K562 (cell line): Measurements from ENCODE around the gene EIF4E3. TPM values are rescaled to one million over a fixed set of nuclear protein-coding genes. Genes with fewer than 3 reads are reported as not detected.

Experiments
- ATAC-seq: fragments of 200-7000 bp; cut with Tn5 transposase; 3 replicates; pipeline ENCODE4 v1.9.1; 2020; ENCODE audit warnings: moderate library complexity
- BruUV-seq: library from RNA; stranded (reverse); fragments of 400-500 nt; replicated peaks from 2 replicates; lab custom pipeline; 2021; lab: Mats Ljungman, UMichigan
- CTCF ChIA-PET: fragments of 300-600 bp; formaldehyde crosslinking; extraction: SDS; loops from one replicate; lab custom pipeline; 2021; ENCODE audit warnings: low intra/inter-chr PET ratio; lab: Yijun Ruan, JAX
- POLR2A ChIA-PET: fragments of 300-600, 350-650 bp; sonication (Branson Sonifier 250); formaldehyde crosslinking; extraction: SDS; loops from one replicate; lab custom pipeline; 2021; ENCODE audit warnings: antibody characterized with exemption, inconsistent platforms; lab: Yijun Ruan, JAX
- DNase-seq, 4 experiments: peaks; one replicate each; pipeline versions ENCODE4 v3.0.0 to v3.0.0-alpha.2; 2011 to 2018; ENCODE audit warnings: low spot score in 3 of 4, mixed read lengths in 3 of 4; ENCODE audit errors: extremely low read depth in 1 of 4
- FAIRE-seq: peaks from 2 replicates; lab custom pipeline; 2011; peaks lifted over from hg19 to GRCh38; lab: Jason Lieb, UNC
- H2AFZ ChIP-seq: 2 replicates; pipeline ENCODE4 v1.6.0; 2011; ENCODE audit warnings: low read depth, low read length, control low read depth, inconsistent platforms
- H3K27ac ChIP-seq: fragments of 200-600 bp; 3 replicates; pipeline ENCODE4 v1.8.0; 2011; ENCODE audit warnings: low read depth, mild to moderate bottlenecking, control low read depth, inconsistent platforms, low read length, moderate library complexity, mixed read lengths; ENCODE audit errors: extremely low read depth
- H3K27me3 ChIP-seq, 2 experiments: fragments of 300-600 bp in 1 of 2; 2 replicates in 1 of 2; 3 replicates in 1 of 2; pipeline versions ENCODE4 v1.6.0 to v1.8.0; 2011; ENCODE audit warnings: inconsistent platforms in 2 of 2, low read length in 2 of 2, mild to moderate bottlenecking in 1 of 2, mixed read lengths in 1 of 2, moderate library complexity in 1 of 2; ENCODE audit not compliant: control insufficient read depth in 2 of 2, insufficient read depth in 2 of 2
- H3K36me3 ChIP-seq: fragments of 300-600 bp; 3 replicates; pipeline ENCODE4 v1.8.0; 2011; ENCODE audit warnings: mild to moderate bottlenecking, low read length, inconsistent platforms; ENCODE audit not compliant: control insufficient read depth, insufficient read depth
- H3K4me1 ChIP-seq, 2 experiments: fragments of 200-600 bp in 1 of 2; replicated peaks in 1 of 2; 2 replicates in 1 of 2; 3 replicates in 1 of 2; pipeline versions ENCODE4 v1.5.1 to v1.8.0; 2011; ENCODE audit warnings: inconsistent platforms in 2 of 2, low read length in 2 of 2, mild to moderate bottlenecking in 1 of 2, mixed read lengths in 1 of 2, moderate library complexity in 1 of 2; ENCODE audit not compliant: control insufficient read depth in 2 of 2, insufficient read depth in 2 of 2
- H3K4me2 ChIP-seq: 2 replicates; pipeline ENCODE4 v1.6.1; 2011; ENCODE audit warnings: low read length, control low read depth, inconsistent platforms, mixed read lengths; ENCODE audit not compliant: insufficient read depth
- H3K4me3 ChIP-seq: fragments of 200-600 bp; sonication (generic), shearing (Covaris generic); 2 replicates; pipeline ENCODE4 v1.5.1; 2016; ENCODE audit warnings: control low read depth, inconsistent platforms
- H3K79me2 ChIP-seq: fragments of 200-600 bp; 3 replicates; pipeline ENCODE4 v1.8.0; 2011; ENCODE audit warnings: low read length, inconsistent platforms; ENCODE audit not compliant: control insufficient read depth, insufficient read depth
- H3K9ac ChIP-seq, 2 experiments: 2 replicates each; pipeline versions ENCODE4 v1.6.0 to v1.6.1; 2011; ENCODE audit warnings: low read depth in 2 of 2, low read length in 2 of 2, control low read depth in 1 of 2, inconsistent platforms in 1 of 2, mild to moderate bottlenecking in 1 of 2, mixed read lengths in 1 of 2; ENCODE audit not compliant: insufficient read depth in 1 of 2
- H3K9me1 ChIP-seq: one replicate; pipeline ENCODE4 v1.6.0; 2011; ENCODE audit warnings: inconsistent platforms, mild to moderate bottlenecking, low read length, moderate library complexity; ENCODE audit not compliant: control insufficient read depth, insufficient read depth
- H3K9me3 ChIP-seq: replicated peaks from 2 replicates; pipeline ENCODE4 v1.5.1; 2011; ENCODE audit warnings: low read depth, low read length, inconsistent platforms; ENCODE audit not compliant: control insufficient read depth, insufficient read depth
- H4K20me1 ChIP-seq: replicated peaks from 2 replicates; pipeline ENCODE4 v1.6.1; 2011; ENCODE audit warnings: low read length, inconsistent platforms, mixed read lengths; ENCODE audit not compliant: control insufficient read depth, insufficient read depth
- KHSRP ChIP-seq: fragments of 450-650 bp; IDR thresholded peaks from 2 replicates; pipeline ENCODE4 v1.6.1; 2017
- MEF2A ChIP-seq: IDR thresholded peaks from 2 replicates; pipeline ENCODE4 v1.6.1; 2011; ENCODE audit warnings: low read depth, mild to moderate bottlenecking, low read length, moderate library complexity; ENCODE audit not compliant: control insufficient read depth
- PHB2 ChIP-seq: fragments of 450-650 bp; IDR thresholded peaks from 2 replicates; pipeline ENCODE4 v1.6.1; 2017; ENCODE audit warnings: low read depth
- RFX1 ChIP-seq: fragments of 450-650 bp; IDR thresholded peaks from 2 replicates; pipeline ENCODE4 v1.6.1; 2016; ENCODE audit warnings: mild to moderate bottlenecking, moderate library complexity
- WGBS: fragments of 100-300 bp; shearing (Covaris generic); methylation state at CpG from one replicate; pipeline ENCODE4 v1.1.6; 2016; ENCODE audit warnings: low coverage, mixed read lengths; ENCODE audit not compliant: insufficient coverage; ENCODE audit errors: missing lambda C conversion rate; 5-methylcytosine and 5-hydroxymethylcytosine counted together
- in situ Hi-C: fragments of 300-500 bp; cut with MboI; formaldehyde crosslinking; loops from 4 replicates; pipeline ENCODE4 v1.15.0; 2018; ENCODE audit warnings: inconsistent platforms, mixed read lengths
- intact Hi-C: fragments of 100-400 bp; cut with micrococcal nuclease; formaldehyde crosslinking; loops from 2 replicates; pipeline ENCODE4 v1.14.2; 2022
- polyA plus RNA-seq, 8 experiments: library from polyadenylated mRNA; depleted of rRNA in 4 of 8; stranded (reverse) in 5 of 8; unstranded in 3 of 8; fragments of >200 nt; fragmentation: Nextera tagmentation in 2 of 8; fragmentation: Illumina TruSeq in 1 of 8; extraction: Ambion mirVana in 2 of 8; extraction: Trizol in 1 of 8; gene quantifications; 2 replicates each; pipeline versions ENCODE4 v1.2.1 to v1.2.3, GENCODE V29; 2011 to 2014; ENCODE audit warnings: inconsistent platforms in 1 of 8, missing spikeins in 1 of 8
- total RNA-seq, 7 experiments: library from RNA; depleted of rRNA in 6 of 7; stranded (reverse); fragments of >200 nt in 6 of 7; fragmentation: Illumina TruSeq in 2 of 7; extraction: Trizol in 2 of 7; gene quantifications; 2 replicates each; pipeline versions ENCODE4 v1.2.1 to v1.2.3, GENCODE V29; 2011 to 2021; ENCODE audit warnings: low replicate concordance in 1 of 7
- TF ChIP-seq, protein P1 (sequence below): fragments of 450-650 bp; formaldehyde crosslinking; IDR thresholded peaks from 2 replicates; pipeline ENCODE4 v1.4.0; 2022; ENCODE audit warnings: missing genetic modification characterization
- TF ChIP-seq, protein P2 (sequence below): fragments of 450-650 bp; IDR thresholded peaks from 2 replicates; pipeline ENCODE4 v1.6.1; 2017; ENCODE audit warnings: antibody characterized with exemption

EIF4E3 gene
- total and polyA plus RNA-seq, 9 of the 15 experiments (the other 6 are each of a cell fraction or from before 2014, with no cell fraction given), result 0.18 to 2.5 (median 1.1) TPM

- Histone ChIP-seq H3K9me1 (no peaks in the 10 kb centered on the region), H3K4me3 (no peak overlapping the region), H3K9ac (no peak overlapping the region), H3K9me3 (no peaks in the 10 kb centered on the region), H3K27me3 (peaks cover 0 to 7% of the 10 kb centered on the region in 2 experiments; a peak in 3 of 5 replicates), H3K79me2 (no peaks in the 10 kb centered on the region), H3K4me2 (no peak overlapping the region), H2AFZ (no peak overlapping the region), H3K36me3 (no peaks in the 10 kb centered on the region), H4K20me1 (no peaks in the 10 kb centered on the region), H3K4me1 (no peaks in the 10 kb centered on the region; a peak in 1 of 5 replicates), H3K27ac (no peak overlapping the region)
- TF ChIP-seq RFX1, result no peak
- peak; percentile 25; the same call in 1 of the 2 replicates for TF ChIP-seq MEF2A
- TF ChIP-seq, protein P1, sequence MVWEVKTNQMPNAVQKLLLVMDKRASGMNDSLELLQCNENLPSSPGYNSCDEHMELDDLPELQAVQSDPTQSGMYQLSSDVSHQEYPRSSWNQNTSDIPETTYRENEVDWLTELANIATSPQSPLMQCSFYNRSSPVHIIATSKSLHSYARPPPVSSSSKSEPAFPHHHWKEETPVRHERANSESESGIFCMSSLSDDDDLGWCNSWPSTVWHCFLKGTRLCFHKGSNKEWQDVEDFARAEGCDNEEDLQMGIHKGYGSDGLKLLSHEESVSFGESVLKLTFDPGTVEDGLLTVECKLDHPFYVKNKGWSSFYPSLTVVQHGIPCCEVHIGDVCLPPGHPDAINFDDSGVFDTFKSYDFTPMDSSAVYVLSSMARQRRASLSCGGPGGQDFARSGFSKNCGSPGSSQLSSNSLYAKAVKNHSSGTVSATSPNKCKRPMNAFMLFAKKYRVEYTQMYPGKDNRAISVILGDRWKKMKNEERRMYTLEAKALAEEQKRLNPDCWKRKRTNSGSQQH (CRISPR knock-in tag), result no peak
- TF ChIP-seq KHSRP, result no peak
- ChIA-PET CTCF (no interaction called here), POLR2A (no interaction called here)
- 3% methylated on average over 5 of the region's 5 CpGs for WGBS
- BruUV-seq, result no TSS peak
- ATAC-seq, result no peak
- no peak for FAIRE-seq
- in situ Hi-C loops (no loop called here), intact Hi-C loops (no loop called here)
- no peak for DNase-seq
Measured at GRCh38 chr3:71763426-71763825, 38.2 kb upstream of the EIF4E3 start.

- no peaks in the 10 kb centered on the region for H3K36me3 ChIP-seq
- no peaks in the 10 kb centered on the region for H4K20me1 ChIP-seq
- H3K4me2 ChIP-seq, result no peak overlapping the region
- no peaks in the 10 kb centered on the region for H3K79me2 ChIP-seq
- H3K4me3 ChIP-seq, result no peak overlapping the region
- no peaks in the 10 kb centered on the region for H3K9me3 ChIP-seq
- no CpG with 5 or more reads among the region's 1 CpG for WGBS
- in situ Hi-C loops (no loop called here), intact Hi-C loops (no loop called here)
- H3K27ac ChIP-seq, result no peak overlapping the region
- no peak overlapping the region for H2AFZ ChIP-seq
- POLR2A ChIA-PET, result no interaction called here
- CTCF ChIA-PET, result no interaction called here
- H3K4me1 ChIP-seq, result no peaks in the 10 kb centered on the region; a peak in 1 of 5 replicates
- FAIRE-seq (no peak), DNase-seq (no peak), ATAC-seq (no peak)
- no peaks in the 10 kb centered on the region for H3K9me1 ChIP-seq
- H3K9ac ChIP-seq, result no peak overlapping the region
- BruUV-seq, result no TSS peak
- H3K27me3 ChIP-seq, result peaks cover 0 to 7% of the 10 kb centered on the region in 2 experiments; a peak in 3 of 5 replicates
- TF ChIP-seq, protein P2, sequence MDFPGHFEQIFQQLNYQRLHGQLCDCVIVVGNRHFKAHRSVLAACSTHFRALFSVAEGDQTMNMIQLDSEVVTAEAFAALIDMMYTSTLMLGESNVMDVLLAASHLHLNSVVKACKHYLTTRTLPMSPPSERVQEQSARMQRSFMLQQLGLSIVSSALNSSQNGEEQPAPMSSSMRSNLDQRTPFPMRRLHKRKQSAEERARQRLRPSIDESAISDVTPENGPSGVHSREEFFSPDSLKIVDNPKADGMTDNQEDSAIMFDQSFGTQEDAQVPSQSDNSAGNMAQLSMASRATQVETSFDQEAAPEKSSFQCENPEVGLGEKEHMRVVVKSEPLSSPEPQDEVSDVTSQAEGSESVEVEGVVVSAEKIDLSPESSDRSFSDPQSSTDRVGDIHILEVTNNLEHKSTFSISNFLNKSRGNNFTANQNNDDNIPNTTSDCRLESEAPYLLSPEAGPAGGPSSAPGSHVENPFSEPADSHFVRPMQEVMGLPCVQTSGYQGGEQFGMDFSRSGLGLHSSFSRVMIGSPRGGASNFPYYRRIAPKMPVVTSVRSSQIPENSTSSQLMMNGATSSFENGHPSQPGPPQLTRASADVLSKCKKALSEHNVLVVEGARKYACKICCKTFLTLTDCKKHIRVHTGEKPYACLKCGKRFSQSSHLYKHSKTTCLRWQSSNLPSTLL, result no peak
- no peak for TF ChIP-seq PHB2
Measured at GRCh38 chr3:71760140-71760539, 34.9 kb upstream of the EIF4E3 start.
